GM12878 (cell line): Measurements from ENCODE around the gene RHEB. TPM values are rescaled to one million over a fixed set of nuclear protein-coding genes. Genes with fewer than 3 reads are reported as not detected.

Experiments used
- ATAC-seq: fragments of 200-7000 bp; cut with Tn5 transposase; 3 replicates; pipeline ENCODE4 v1.9.1; 2020; ENCODE audit warnings: mild to moderate bottlenecking, moderate library complexity
- BruUV-seq: library from RNA; stranded (reverse); fragments of 400-500 nt; replicated peaks from 2 replicates; lab custom pipeline; 2021; lab: Mats Ljungman, UMichigan
- CTCF ChIA-PET: fragments of 300-600 bp; sonication (Branson Sonifier 250); formaldehyde crosslinking; extraction: SDS; loops from one replicate; lab custom pipeline; 2021; ENCODE audit warnings: inconsistent platforms; lab: Yijun Ruan, JAX
- POLR2A ChIA-PET: fragments of 350-600 bp; formaldehyde crosslinking; extraction: SDS; loops from one replicate; lab custom pipeline; 2021; ENCODE audit warnings: inconsistent platforms; lab: Charles Lee
- RAD21 ChIA-PET: fragments of 300-600 bp; sonication (Branson Sonifier 250); formaldehyde crosslinking; loops from one replicate; lab custom pipeline; 2023; ENCODE audit warnings: antibody characterized with exemption; ENCODE audit not compliant: unreplicated experiment; lab: Charles Lee
- SMC1A ChIA-PET: fragments of 300-600 bp; sonication (Branson Sonifier 250); formaldehyde crosslinking; loops from one replicate; lab custom pipeline; 2023; ENCODE audit not compliant: unreplicated experiment, uncharacterized antibody; lab: Charles Lee
- DNase-seq: peaks from one replicate; pipeline ENCODE4 v3.0.0-alpha.2; 2011; ENCODE audit warnings: low read depth, low spot score
- FAIRE-seq: peaks from 3 replicates; lab custom pipeline; 2011; peaks lifted over from hg19 to GRCh38; lab: Jason Lieb, UNC
- H2AFZ ChIP-seq: 2 replicates; pipeline ENCODE4 v1.6.0; 2011; ENCODE audit warnings: low read depth, low read length, control low read depth; ENCODE audit not compliant: control insufficient read depth
- H3K27ac ChIP-seq: 2 replicates; pipeline ENCODE4 v1.5.1; 2011; ENCODE audit warnings: control low read depth; ENCODE audit not compliant: control insufficient read depth, insufficient read depth
- H3K27me3 ChIP-seq, 2 experiments: replicated peaks in 1 of 2; 2 replicates each; pipeline versions ENCODE4 v1.6.0 to v1.6.1; 2011; ENCODE audit warnings: low read length in 1 of 2; ENCODE audit not compliant: control insufficient read depth in 2 of 2, insufficient read depth in 2 of 2
- H3K36me3 ChIP-seq, 2 experiments: 2 replicates each; pipeline ENCODE4 v1.5.1; 2011; ENCODE audit warnings: low read length in 1 of 2; ENCODE audit not compliant: control insufficient read depth in 2 of 2, insufficient read depth in 2 of 2
- H3K4me1 ChIP-seq: 2 replicates; pipeline ENCODE4 v1.6.1; 2011; ENCODE audit warnings: mild to moderate bottlenecking, low read length, moderate library complexity, mixed read lengths; ENCODE audit not compliant: control insufficient read depth, insufficient read depth
- H3K4me2 ChIP-seq: 2 replicates; pipeline ENCODE4 v1.6.0; 2011; ENCODE audit warnings: control low read depth; ENCODE audit not compliant: control insufficient read depth, insufficient read depth
- H3K4me3 ChIP-seq: fragments of 200-600 bp; sonication (generic); 2 replicates; pipeline ENCODE4 v1.5.1; 2016
- H3K79me2 ChIP-seq: 2 replicates; pipeline ENCODE4 v1.6.0; 2011; ENCODE audit warnings: low read length; ENCODE audit not compliant: control insufficient read depth, insufficient read depth
- H3K9ac ChIP-seq: 2 replicates; pipeline ENCODE4 v1.8.0; 2011; ENCODE audit warnings: low read length, control low read depth, mixed read lengths; ENCODE audit not compliant: control insufficient read depth, insufficient read depth
- H3K9me3 ChIP-seq: replicated peaks from 3 replicates; pipeline ENCODE4 v1.5.1; 2011; ENCODE audit warnings: mild to moderate bottlenecking, low read length; ENCODE audit not compliant: control insufficient read depth, insufficient read depth
- H4K20me1 ChIP-seq: 2 replicates; pipeline ENCODE4 v1.6.0; 2011; ENCODE audit not compliant: control insufficient read depth, insufficient read depth
- CBX5 ChIP-seq: sonication (generic); IDR thresholded peaks from 2 replicates; pipeline ENCODE4 v1.6.1; 2016; ENCODE audit warnings: low read depth, moderate library complexity, mild to moderate bottlenecking, inconsistent platforms
- CEBPB ChIP-seq, 2 experiments: fragments of 150-350 bp in 1 of 2; IDR thresholded peaks; 2 replicates each; pipeline ENCODE4 v1.6.1; 2012 to 2014; ENCODE audit warnings: low read depth in 2 of 2, low read length in 2 of 2, borderline replicate concordance in 1 of 2, inconsistent platforms in 1 of 2
- CHD2 ChIP-seq: IDR thresholded peaks from 2 replicates; pipeline ENCODE4 v1.6.1; 2011; ENCODE audit warnings: low read depth, low read length, improper control_type of control experiment, borderline replicate concordance
- CREM ChIP-seq: IDR thresholded peaks from 2 replicates; pipeline ENCODE4 v1.6.1; 2014; ENCODE audit warnings: antibody characterized with exemption, low read depth
- FOS ChIP-seq: IDR thresholded peaks from 3 replicates; pipeline ENCODE4 v1.6.1; 2011; ENCODE audit warnings: borderline replicate concordance; ENCODE audit not compliant: insufficient read length; ENCODE audit errors: extremely low read depth
- KLF5 ChIP-seq: fragments of 450-650 bp; IDR thresholded peaks from 2 replicates; pipeline ENCODE4 v1.6.1; 2014; ENCODE audit warnings: mild to moderate bottlenecking; ENCODE audit not compliant: partially characterized antibody
- MEF2B ChIP-seq: fragments of 450-650 bp; IDR thresholded peaks from 2 replicates; pipeline ENCODE4 v1.6.1; 2018; ENCODE audit warnings: mild to moderate bottlenecking, moderate library complexity; ENCODE audit not compliant: partially characterized antibody, poor library complexity, severe bottlenecking
- SUZ12 ChIP-seq: fragments of 200-600 bp; sonication (generic); IDR thresholded peaks from one replicate; pipeline ENCODE4 v1.6.1; 2018; ENCODE audit warnings: antibody characterized with exemption, mild to moderate bottlenecking; ENCODE audit not compliant: unreplicated experiment
- TAF1 ChIP-seq: IDR thresholded peaks from 2 replicates; pipeline ENCODE4 v1.6.1; 2011; ENCODE audit warnings: mild to moderate bottlenecking, low read depth, low read length, borderline replicate concordance
- YBX1 ChIP-seq: fragments of 450-650 bp; IDR thresholded peaks from 2 replicates; pipeline ENCODE4 v1.6.1; 2016; ENCODE audit warnings: antibody characterized with exemption
- ZZZ3 ChIP-seq: IDR thresholded peaks from 2 replicates; pipeline ENCODE4 v1.6.1; 2011; ENCODE audit warnings: low read depth; ENCODE audit not compliant: control insufficient read depth, insufficient read length
- WGBS: methylation state at CpG from one replicate; pipeline ENCODE4 v1.1.6; 2016; ENCODE audit warnings: low lambda C conversion rate; ENCODE audit not compliant: insufficient replicate concordance, insufficient coverage; ENCODE audit errors: missing lambda C conversion rate; 5-methylcytosine and 5-hydroxymethylcytosine counted together
- in situ Hi-C: fragments of 300-500 bp; cut with MboI; formaldehyde crosslinking; loops from 9 replicates; pipeline ENCODE4 v1.14.3; 2018; ENCODE audit warnings: mixed read lengths
- intact Hi-C: fragments of 100-400 bp; cut with micrococcal nuclease; formaldehyde crosslinking; loops from one replicate; pipeline ENCODE4 v1.14.2; 2022; ENCODE audit not compliant: unreplicated experiment
- polyA plus RNA-seq, 11 experiments: library from polyadenylated mRNA; depleted of rRNA in 4 of 11; unstranded in 6 of 11; stranded (reverse) in 5 of 11; fragments of >200 nt; fragmentation: Nextera tagmentation in 4 of 11; fragmentation: Illumina TruSeq in 1 of 11; extraction: Ambion mirVana in 4 of 11; extraction: Trizol in 1 of 11; gene quantifications; 1 replicate in 1 of 11; 2 replicates in 10 of 11; pipeline versions ENCODE4 v1.2.1 to v1.2.3, GENCODE V29; 2011 to 2016; ENCODE audit warnings: inconsistent platforms in 2 of 11, missing spikeins in 2 of 11, low read depth in 1 of 11
- total RNA-seq, 4 experiments: library from RNA; depleted of rRNA in 3 of 4; stranded (reverse); fragments of >200 nt in 3 of 4; fragmentation: Illumina TruSeq in 1 of 4; extraction: Trizol in 1 of 4; gene quantifications; 2 replicates each; pipeline versions ENCODE4 v1.2.1 to v1.2.3, GENCODE V29; 2013 to 2021
- TF ChIP-seq, protein P1 (sequence below): fragments of 450-650 bp; conservative IDR thresholded peaks from 2 replicates; pipeline ENCODE4 v1.6.1; 2017; ENCODE audit warnings: mild to moderate bottlenecking, moderate library complexity
- TF ChIP-seq, protein P2 (sequence below): IDR thresholded peaks from 2 replicates; pipeline ENCODE4 v1.6.1; 2012; ENCODE audit warnings: low read length, inconsistent platforms
- TF ChIP-seq, protein P3 (sequence below): fragments of 450-650 bp; IDR thresholded peaks from 2 replicates; pipeline ENCODE4 v1.6.1; 2018; ENCODE audit warnings: borderline replicate concordance, mild to moderate bottlenecking; ENCODE audit not compliant: partially characterized antibody
- TF ChIP-seq, protein P4 (sequence below): fragments of 450-650 bp; IDR thresholded peaks from 2 replicates; pipeline ENCODE4 v1.6.1; 2014; ENCODE audit warnings: mild to moderate bottlenecking

RHEB gene
- total and polyA plus RNA-seq, 10 of the 15 experiments (the other 5 are each of a cell fraction or from before 2014, with no cell fraction given), result 6.2 to 67.8 (median 38.0) TPM

DNA sequence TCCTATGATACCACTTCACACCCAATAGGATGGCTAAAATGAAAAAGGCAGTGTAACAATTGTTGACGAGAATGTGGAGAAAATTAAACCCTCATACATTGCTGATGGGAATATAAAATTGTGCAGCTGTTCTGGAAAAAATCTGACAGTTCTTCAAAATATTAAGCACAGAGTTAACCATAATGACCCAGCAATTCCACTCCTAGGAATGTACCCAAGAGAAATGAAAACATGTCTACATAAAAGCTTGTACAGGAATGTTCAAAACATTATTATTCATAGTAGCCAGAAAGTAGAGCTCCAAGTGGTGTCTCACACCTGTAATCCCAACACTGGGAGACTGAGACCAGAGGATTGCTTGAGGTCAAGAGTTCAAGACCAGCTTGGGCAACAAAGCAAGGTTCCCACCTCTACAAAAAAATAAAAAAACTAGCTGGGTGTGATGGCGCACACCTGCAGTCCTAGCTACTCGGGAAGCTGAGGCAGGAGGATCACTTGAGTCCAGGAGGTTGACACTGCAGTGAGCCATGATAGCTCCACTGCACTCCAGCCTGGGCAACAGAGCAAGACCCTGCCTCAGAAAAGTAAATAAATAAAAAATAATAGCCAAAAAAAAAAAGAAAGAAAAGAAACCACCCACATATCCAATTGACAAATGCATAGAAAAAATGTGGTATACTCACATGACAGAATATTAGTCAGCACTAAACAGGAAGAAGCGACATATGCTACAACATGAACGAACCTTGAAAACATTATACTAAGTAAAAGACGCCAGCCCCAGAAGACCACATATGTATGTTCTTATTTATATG, 5.0 kb downstream of the RHEB start:
- intact Hi-C loops (loop anchor here (5.0 kb wide), 1 partner anchor 172 kb away; the partner anchor contains the start of gene NUB1), in situ Hi-C loops (no loop called here)
- Histone ChIP-seq H3K9me3 (peaks cover 5% of the 10 kb centered on the region; the same call in 2 of the 3 replicates), H3K4me2 (peak overlapping the region; percentile 53; the same call in 1 of the 2 replicates), H2AFZ (no peak overlapping the region), H3K27me3 (no peaks in the 10 kb centered on the region), H4K20me1 (peaks cover 8% of the 10 kb centered on the region), H3K79me2 (peaks cover 95% of the 10 kb centered on the region), H3K4me1 (peaks cover 4% of the 10 kb centered on the region; the same call in 1 of the 2 replicates), H3K4me3 (peak overlapping the region; percentile 13; the same call in 1 of the 2 replicates), H3K36me3 (no peaks in the 10 kb centered on the region), H3K9ac (no peak overlapping the region), H3K27ac (no peak overlapping the region; the same call in 1 of the 2 replicates)
- WGBS, result 97% methylated on average over 6 of the region's 6 CpGs
- SMC1A ChIA-PET, result interaction anchor here (0.7 to 2.7 kb wide), 9 partner anchors 9 to 165 kb away, joined by 3 to 10 read pairs (median 4); no protein-coding TSS in a partner anchor
- POLR2A ChIA-PET, result interaction anchor here (0.7 to 1.1 kb wide), 3 partner anchors 10 to 555 kb away, joined by 3 to 4 read pairs (median 3); no protein-coding TSS in a partner anchor
- RAD21 ChIA-PET, result interaction anchor here (0.7 to 1.5 kb wide), 3 partner anchors 42 to 117 kb away, joined by 3 read pairs; no protein-coding TSS in a partner anchor
- DNase-seq (no peak), FAIRE-seq (no peak), ATAC-seq (no peak)
- CTCF ChIA-PET, result interaction anchor here (0.8 to 1.0 kb wide), 2 partner anchors 10 to 116 kb away, joined by 4 read pairs; no protein-coding TSS in a partner anchor
- no TSS peak for BruUV-seq
- no peak for TF ChIP-seq SUZ12
- TF ChIP-seq, protein P1, sequence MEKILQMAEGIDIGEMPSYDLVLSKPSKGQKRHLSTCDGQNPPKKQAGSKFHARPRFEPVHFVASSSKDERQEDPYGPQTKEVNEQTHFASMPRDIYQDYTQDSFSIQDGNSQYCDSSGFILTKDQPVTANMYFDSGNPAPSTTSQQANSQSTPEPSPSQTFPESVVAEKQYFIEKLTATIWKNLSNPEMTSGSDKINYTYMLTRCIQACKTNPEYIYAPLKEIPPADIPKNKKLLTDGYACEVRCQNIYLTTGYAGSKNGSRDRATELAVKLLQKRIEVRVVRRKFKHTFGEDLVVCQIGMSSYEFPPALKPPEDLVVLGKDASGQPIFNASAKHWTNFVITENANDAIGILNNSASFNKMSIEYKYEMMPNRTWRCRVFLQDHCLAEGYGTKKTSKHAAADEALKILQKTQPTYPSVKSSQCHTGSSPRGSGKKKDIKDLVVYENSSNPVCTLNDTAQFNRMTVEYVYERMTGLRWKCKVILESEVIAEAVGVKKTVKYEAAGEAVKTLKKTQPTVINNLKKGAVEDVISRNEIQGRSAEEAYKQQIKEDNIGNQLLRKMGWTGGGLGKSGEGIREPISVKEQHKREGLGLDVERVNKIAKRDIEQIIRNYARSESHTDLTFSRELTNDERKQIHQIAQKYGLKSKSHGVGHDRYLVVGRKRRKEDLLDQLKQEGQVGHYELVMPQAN, result no peak
- TF ChIP-seq ZZZ3, result no peak
- TF ChIP-seq MEF2B, result no peak
- TF ChIP-seq CREM, result no peak
- TF ChIP-seq, protein P2, sequence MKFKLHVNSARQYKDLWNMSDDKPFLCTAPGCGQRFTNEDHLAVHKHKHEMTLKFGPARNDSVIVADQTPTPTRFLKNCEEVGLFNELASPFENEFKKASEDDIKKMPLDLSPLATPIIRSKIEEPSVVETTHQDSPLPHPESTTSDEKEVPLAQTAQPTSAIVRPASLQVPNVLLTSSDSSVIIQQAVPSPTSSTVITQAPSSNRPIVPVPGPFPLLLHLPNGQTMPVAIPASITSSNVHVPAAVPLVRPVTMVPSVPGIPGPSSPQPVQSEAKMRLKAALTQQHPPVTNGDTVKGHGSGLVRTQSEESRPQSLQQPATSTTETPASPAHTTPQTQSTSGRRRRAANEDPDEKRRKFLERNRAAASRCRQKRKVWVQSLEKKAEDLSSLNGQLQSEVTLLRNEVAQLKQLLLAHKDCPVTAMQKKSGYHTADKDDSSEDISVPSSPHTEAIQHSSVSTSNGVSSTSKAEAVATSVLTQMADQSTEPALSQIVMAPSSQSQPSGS, result no peak
- TF ChIP-seq, protein P3, sequence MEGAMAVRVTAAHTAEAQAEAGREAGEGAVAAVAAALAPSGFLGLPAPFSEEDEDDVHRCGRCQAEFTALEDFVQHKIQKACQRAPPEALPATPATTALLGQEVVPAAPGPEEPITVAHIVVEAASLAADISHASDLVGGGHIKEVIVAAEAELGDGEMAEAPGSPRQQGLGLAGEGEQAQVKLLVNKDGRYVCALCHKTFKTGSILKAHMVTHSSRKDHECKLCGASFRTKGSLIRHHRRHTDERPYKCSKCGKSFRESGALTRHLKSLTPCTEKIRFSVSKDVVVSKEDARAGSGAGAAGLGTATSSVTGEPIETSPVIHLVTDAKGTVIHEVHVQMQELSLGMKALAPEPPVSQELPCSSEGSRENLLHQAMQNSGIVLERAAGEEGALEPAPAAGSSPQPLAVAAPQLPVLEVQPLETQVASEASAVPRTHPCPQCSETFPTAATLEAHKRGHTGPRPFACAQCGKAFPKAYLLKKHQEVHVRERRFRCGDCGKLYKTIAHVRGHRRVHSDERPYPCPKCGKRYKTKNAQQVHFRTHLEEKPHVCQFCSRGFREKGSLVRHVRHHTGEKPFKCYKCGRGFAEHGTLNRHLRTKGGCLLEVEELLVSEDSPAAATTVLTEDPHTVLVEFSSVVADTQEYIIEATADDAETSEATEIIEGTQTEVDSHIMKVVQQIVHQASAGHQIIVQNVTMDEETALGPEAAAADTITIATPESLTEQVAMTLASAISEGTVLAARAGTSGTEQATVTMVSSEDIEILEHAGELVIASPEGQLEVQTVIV, result no peak
- TF ChIP-seq, protein P4, sequence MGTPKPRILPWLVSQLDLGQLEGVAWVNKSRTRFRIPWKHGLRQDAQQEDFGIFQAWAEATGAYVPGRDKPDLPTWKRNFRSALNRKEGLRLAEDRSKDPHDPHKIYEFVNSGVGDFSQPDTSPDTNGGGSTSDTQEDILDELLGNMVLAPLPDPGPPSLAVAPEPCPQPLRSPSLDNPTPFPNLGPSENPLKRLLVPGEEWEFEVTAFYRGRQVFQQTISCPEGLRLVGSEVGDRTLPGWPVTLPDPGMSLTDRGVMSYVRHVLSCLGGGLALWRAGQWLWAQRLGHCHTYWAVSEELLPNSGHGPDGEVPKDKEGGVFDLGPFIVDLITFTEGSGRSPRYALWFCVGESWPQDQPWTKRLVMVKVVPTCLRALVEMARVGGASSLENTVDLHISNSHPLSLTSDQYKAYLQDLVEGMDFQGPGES, result no peak
- no peak for TF ChIP-seq KLF5
- no peak for TF ChIP-seq TAF1
- no peak for TF ChIP-seq CBX5
- no peak for TF ChIP-seq YBX1
- TF ChIP-seq CHD2, result no peak
- no peak for TF ChIP-seq CEBPB (IDR thresholded peaks at IDR 0.05; ENCODE audit: borderline replicate concordance in 1 of 2, low read depth in 2 of 2, low read length in 2 of 2)
- TF ChIP-seq FOS, result no peak
